Calu3 (cell line): ENCODE data around the gene SLC25A42. TPM values are rescaled to one million over a fixed set of nuclear protein-coding genes. Genes with fewer than 3 reads are reported as not detected.

ENCODE experiments used
- BruUV-seq: library from RNA; stranded (reverse); fragments of 400-500 nt; replicated peaks from 2 replicates; lab custom pipeline; 2021; lab: Mats Ljungman, UMichigan
- CTCF ChIA-PET: fragments of 300-600 bp; sonication (Branson Sonifier 250); formaldehyde crosslinking; loops from one replicate; lab custom pipeline; 2022; ENCODE audit warnings: antibody characterized with exemption; lab: Charles Lee
- DNase-seq: peaks from one replicate; pipeline ENCODE4 v3.0.0; 2022
- H3K27ac Mint-ChIP-seq: one replicate; pipeline ENCODE4 v1.8.0; 2022; ENCODE audit warnings: mixed read lengths; ENCODE audit not compliant: unreplicated experiment
- H3K27me3 Mint-ChIP-seq: one replicate; pipeline ENCODE4 v1.8.0; 2022; ENCODE audit warnings: mixed read lengths; ENCODE audit not compliant: unreplicated experiment
- H3K36me3 Mint-ChIP-seq: one replicate; pipeline ENCODE4 v1.8.0; 2022; ENCODE audit warnings: mild to moderate bottlenecking, moderate library complexity, mixed read lengths; ENCODE audit not compliant: insufficient read depth, unreplicated experiment
- H3K4me1 Mint-ChIP-seq: one replicate; pipeline ENCODE4 v1.8.0; 2022; ENCODE audit warnings: mild to moderate bottlenecking, low read depth, mixed read lengths; ENCODE audit not compliant: unreplicated experiment
- H3K4me3 Mint-ChIP-seq: one replicate; pipeline ENCODE4 v1.8.0; 2022; ENCODE audit warnings: mild to moderate bottlenecking, low read depth, moderate library complexity, mixed read lengths; ENCODE audit not compliant: unreplicated experiment
- H3K9me3 Mint-ChIP-seq: one replicate; pipeline ENCODE4 v1.8.0; 2022; ENCODE audit warnings: low read depth, mixed read lengths; ENCODE audit not compliant: unreplicated experiment
- intact Hi-C: fragments of 100-400 bp; cut with micrococcal nuclease; formaldehyde crosslinking; loops from one replicate; pipeline ENCODE4 v1.10.0; 2022; ENCODE audit not compliant: unreplicated experiment
- total RNA-seq: library from RNA; stranded (reverse); gene quantifications from 2 replicates; pipeline ENCODE4 v1.2.3, GENCODE V29; 2022
- TF ChIP-seq, protein P1 (sequence below): fragments of 200-600 bp; IDR thresholded peaks from one replicate; pipeline ENCODE4 v1.8.0; 2022; ENCODE audit warnings: antibody characterized with exemption; ENCODE audit not compliant: unreplicated experiment

The SLC25A42 gene
- total RNA-seq, 1 experiment from 2014 or later: 7.1 TPM

DNA sequence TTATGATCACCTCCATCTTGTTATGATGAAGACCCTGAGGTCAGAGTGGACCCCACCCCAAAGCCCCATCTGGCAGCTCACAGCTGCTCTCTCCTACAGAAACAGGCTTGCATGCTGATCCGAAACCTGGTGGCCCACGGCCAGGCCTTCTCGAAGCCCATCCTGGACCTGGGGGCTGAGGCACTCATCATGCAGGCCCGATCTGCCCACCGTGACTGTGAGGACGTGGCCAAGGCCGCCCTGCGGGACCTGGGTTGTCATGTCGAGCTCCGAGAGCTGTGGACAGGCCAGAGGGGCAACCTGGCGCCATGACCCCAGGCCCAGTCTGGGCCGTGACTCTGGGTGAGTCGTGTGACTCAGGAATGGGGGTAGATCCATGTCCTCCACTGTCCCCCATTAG is 6.5 kb upstream of the SLC25A42 start:
- H3K4me1 Mint-ChIP-seq: no peaks in the 10 kb centered on the region
- intact Hi-C loops: no loop called here
- H3K27ac Mint-ChIP-seq: no peak overlapping the region
- no peak overlapping the region for H3K4me3 Mint-ChIP-seq
- DNase-seq: no peak
- H3K9me3 Mint-ChIP-seq: no peaks in the 10 kb centered on the region
- CTCF ChIA-PET: interaction anchor here (0.6 to 0.7 kb wide), 3 partner anchors 70 to 636 kb away, joined by 3 to 9 read pairs (median 4); no protein-coding TSS in a partner anchor
- H3K27me3 Mint-ChIP-seq: no peaks in the 10 kb centered on the region
- BruUV-seq: no TSS peak
- TF ChIP-seq, protein P1, sequence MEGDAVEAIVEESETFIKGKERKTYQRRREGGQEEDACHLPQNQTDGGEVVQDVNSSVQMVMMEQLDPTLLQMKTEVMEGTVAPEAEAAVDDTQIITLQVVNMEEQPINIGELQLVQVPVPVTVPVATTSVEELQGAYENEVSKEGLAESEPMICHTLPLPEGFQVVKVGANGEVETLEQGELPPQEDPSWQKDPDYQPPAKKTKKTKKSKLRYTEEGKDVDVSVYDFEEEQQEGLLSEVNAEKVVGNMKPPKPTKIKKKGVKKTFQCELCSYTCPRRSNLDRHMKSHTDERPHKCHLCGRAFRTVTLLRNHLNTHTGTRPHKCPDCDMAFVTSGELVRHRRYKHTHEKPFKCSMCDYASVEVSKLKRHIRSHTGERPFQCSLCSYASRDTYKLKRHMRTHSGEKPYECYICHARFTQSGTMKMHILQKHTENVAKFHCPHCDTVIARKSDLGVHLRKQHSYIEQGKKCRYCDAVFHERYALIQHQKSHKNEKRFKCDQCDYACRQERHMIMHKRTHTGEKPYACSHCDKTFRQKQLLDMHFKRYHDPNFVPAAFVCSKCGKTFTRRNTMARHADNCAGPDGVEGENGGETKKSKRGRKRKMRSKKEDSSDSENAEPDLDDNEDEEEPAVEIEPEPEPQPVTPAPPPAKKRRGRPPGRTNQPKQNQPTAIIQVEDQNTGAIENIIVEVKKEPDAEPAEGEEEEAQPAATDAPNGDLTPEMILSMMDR: no peak
- peaks cover 11% of the 10 kb centered on the region for H3K36me3 Mint-ChIP-seq

DNA sequence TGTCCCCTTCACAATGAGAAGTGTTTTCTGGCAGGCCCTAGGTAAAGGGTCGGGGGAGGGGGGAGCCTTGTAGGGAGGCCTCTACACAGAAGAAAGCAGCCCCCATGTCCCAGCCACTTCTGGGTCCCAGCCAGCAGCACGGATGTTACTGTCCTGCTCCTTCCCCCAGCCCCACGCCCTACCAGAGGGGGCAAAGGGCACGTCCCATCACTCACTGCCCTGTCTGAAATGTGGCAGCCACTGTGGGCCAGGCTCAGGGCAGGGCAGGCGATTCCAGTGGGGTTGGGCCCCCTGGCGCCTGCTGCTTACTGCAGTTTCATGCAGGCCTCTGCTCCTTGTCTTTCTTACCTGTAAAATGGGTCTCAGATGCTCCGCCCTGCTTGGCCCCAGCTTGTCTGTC is 6.1 kb upstream of the SLC25A42 start:
- BruUV-seq: no TSS peak
- Mint-ChIP-seq H3K27ac (no peak overlapping the region), H3K4me3 (no peak overlapping the region), H3K9me3 (no peaks in the 10 kb centered on the region), H3K27me3 (no peaks in the 10 kb centered on the region), H3K36me3 (peaks cover 15% of the 10 kb centered on the region), H3K4me1 (no peaks in the 10 kb centered on the region)
- CTCF ChIA-PET: interaction anchor here (0.6 to 0.7 kb wide), 3 partner anchors 70 to 636 kb away, joined by 3 to 9 read pairs (median 4); no protein-coding TSS in a partner anchor
- DNase-seq: no peak
- intact Hi-C loops: no loop called here
- TF ChIP-seq, protein P1: no peak

DNA sequence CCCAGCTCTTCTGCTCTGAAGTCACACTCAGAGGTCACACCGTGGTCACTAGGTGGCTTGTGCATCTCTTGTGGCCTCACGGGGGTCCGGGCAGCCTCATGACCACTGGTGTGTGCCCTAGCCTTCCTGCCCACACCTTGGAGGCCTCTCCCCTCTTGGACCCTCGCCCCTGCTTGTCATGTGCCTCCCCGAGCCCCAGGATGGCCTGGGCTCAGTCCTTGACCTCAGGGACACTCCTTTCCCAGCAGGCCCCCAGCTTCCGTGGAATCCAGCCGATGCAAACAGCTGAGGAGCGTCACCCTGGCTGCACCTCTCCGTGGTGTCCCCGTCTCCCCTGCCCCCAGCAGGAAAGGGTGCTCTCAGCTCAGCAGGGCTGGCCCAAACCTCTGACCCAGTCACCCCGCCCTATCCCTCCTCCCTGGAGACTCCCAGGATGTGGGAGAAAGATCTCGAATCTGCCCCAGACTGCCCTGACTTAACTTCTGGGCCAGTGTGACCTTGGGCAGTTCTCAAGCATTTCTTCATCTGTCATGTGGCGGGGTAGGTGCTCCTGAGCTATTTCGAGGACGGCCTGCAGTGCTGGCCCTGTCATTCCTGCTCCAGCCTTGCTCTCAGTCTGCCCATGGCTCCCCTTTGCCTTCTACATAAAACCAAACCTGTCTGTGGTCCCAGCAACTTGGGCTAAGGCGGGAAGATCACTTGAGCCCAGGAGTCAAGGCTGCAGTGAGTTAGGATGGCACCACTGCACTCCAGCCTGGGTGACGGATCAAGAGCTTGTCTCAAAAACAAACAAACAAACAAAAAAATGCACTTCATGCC is 4.6 kb upstream of the SLC25A42 start:
- Mint-ChIP-seq H3K27me3 (no peaks in the 10 kb centered on the region), H3K4me1 (no peaks in the 10 kb centered on the region), H3K27ac (no peak overlapping the region), H3K36me3 (peaks cover 29% of the 10 kb centered on the region), H3K9me3 (no peaks in the 10 kb centered on the region), H3K4me3 (no peak overlapping the region)
- intact Hi-C loops: no loop called here
- no peak for DNase-seq
- CTCF ChIA-PET: no interaction called here
- no TSS peak for BruUV-seq
- TF ChIP-seq, protein P1: no peak

DNA sequence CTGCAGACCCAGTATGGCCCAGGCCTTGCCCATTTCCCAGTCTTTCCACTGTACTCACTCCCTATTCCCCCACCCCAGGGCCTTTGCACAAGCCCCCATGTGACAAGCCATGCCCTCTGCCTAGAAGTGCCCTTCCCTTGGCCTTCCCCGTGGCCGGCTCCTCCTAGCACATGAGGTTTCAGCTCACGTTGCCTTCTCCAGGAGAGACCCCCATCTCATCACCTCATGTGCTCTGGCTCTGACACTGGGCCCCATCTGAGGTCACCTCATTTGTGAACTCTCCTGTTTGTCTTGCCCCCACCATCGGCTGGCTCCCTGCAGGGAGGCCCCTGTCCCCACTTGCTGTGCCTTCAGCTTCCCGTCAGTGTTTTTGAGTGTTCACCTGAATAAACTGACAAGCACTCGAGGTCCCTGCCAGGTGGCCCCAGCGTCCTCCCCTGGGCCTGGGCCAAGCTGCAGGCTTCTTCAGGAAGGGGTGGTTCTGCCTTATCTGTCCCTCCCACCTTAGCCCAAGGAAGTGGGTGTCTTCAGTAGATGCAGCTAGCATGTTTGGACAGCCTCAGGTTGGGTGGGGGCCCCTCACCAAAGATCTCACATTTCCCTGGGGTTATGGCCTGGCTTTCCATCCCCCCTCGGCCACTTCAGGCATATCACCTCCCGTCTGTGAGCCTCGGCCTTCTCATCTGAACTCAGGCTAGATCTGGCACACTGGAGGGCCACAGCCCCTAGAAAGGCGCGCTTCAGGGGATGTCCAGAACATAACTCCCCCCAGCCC is 3.8 kb upstream of the SLC25A42 start:
- peaks cover 35% of the 10 kb centered on the region for H3K36me3 Mint-ChIP-seq
- H3K4me3 Mint-ChIP-seq: no peak overlapping the region
- BruUV-seq: no TSS peak
- H3K27ac Mint-ChIP-seq: no peak overlapping the region
- no peak for DNase-seq
- H3K27me3 Mint-ChIP-seq: no peaks in the 10 kb centered on the region
- CTCF ChIA-PET: no interaction called here
- no peaks in the 10 kb centered on the region for H3K9me3 Mint-ChIP-seq
- TF ChIP-seq, protein P1: no peak
- intact Hi-C loops: no loop called here
- H3K4me1 Mint-ChIP-seq: no peaks in the 10 kb centered on the region
